Activated CD4-positive, alpha-beta T cell treated with anti-CD3 and anti-CD28 coated beads, Interleukin-2, Interleukin-4, amounts not matched to agents 100 ng/mL and 50 ng/mL, durations not matched to agents 16 hours and 8 hours (primary cell): ENCODE results near the gene SMIM15.

Experiments used
- DNase-seq: peaks from one replicate; pipeline ENCODE4 v3.0.0-alpha.2; 2020; ENCODE audit warnings: low spot score

Gene SMIM15

GRCh38 chr5:61159836-61160235 is 2.4 kb downstream of the SMIM15 start:
- DNase-seq: no peak

GRCh38 chr5:61159070-61159469 is 3.2 kb downstream of the SMIM15 start:
- DNase-seq: no peak

- DNase-seq: no peak
Measured at GRCh38 chr5:61151893-61152292, 10.4 kb downstream of the SMIM15 start.

DNA sequence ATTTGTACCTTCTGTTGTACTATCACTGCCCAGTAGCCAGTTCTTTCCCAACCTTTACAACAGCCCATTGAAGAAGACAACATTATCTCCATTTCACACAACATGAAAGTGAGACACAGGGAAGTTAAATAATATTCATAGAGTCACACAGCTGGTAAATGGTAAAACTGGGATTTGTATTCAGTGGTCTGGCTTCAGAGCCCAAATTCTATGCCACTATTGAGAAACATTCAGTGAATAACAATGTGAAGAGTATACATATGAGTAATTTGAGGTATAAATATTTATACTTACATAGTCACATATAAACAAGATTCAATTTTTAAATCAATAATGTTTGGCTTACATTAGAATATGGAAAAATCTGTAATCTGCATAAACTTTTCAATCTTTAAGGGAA is 13.8 kb downstream of the SMIM15 start:
- DNase-seq: no peak

DNA sequence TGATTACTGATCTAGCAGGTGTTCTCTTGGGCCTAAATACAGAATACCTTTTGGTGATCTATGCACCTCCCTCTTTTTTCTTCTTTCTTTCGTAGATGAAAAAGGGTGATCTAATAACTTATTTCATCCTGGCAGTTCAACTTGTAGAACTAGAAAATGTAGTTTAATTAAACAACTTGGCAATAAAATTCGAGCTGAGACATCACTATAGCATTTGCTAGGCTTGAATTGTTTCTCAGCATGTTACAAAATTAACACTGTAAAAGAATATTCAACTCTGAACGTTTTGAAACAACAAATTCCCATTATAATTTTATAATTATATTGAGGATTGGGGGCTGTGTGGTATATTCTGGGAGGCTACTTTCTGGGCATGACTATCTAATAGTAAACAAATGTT is 19.5 kb downstream of the SMIM15 start:
- DNase-seq: no peak

- no peak for DNase-seq
Measured at GRCh38 chr5:61142391-61142790, 19.9 kb downstream of the SMIM15 start.

DNA sequence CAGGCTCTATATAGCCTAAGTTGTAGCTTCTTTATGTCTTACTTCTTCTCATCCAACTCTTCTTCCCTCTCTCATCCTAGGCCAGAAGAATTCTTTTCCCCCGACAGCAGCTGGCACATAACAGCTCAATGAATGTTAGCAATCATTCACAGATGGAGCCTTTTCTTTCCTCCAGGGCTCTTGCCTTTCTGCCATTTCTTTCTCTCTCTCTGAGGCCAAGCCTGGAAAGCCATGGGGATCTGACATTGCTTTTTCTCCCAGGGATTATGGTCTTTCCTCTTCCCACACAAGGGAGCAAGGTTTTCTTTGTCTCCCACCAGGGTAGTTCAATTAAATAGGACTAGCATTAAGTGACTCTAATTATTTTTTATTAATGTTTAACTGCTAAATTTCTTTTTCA is 20.5 kb downstream of the SMIM15 start:
- no peak for DNase-seq

GRCh38 chr5:61139931-61140330 is 22.3 kb downstream of the SMIM15 start:
- DNase-seq: no peak

DNA sequence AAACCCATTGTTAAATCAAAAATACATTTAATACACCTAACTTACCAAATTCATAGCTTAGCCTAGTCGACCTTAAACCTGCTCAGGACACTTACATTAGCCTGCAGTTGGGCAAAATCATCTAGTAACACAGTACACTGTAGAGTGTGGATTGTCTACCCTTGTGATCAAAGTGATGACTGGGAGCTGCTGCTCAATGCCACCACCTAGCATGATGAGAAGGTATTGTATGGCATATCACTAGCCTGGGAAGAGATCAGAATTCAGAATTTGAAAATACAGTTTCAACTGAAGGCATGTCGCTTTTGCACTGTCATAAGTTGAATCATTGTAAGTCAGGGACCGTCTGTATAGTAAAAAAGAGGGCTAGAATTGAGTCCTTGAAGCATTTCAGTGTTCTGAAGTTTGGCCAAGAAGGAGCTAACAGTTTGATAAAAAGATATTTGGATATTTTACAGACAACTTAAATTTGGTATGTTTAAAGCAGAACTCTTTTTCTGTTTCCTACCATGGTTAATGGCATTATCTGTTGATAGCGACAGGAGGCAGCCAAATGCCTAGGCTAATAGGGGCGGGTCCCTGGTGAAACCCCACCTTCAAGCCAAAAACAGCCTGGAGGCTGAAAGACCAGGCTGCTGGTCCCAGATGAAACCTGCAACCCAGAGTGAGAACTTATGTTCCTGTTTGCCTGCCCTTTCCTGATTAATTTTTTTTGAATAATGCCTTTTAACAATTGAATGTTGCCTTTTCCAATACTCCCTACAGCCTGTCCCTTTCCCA is 23.0 kb downstream of the SMIM15 start:
- no peak for DNase-seq

- no peak for DNase-seq
Measured at GRCh38 chr5:61137835-61138234, 24.4 kb downstream of the SMIM15 start.

GRCh38 chr5:61132559-61132958 is 29.7 kb downstream of the SMIM15 start:
- DNase-seq: no peak

DNA sequence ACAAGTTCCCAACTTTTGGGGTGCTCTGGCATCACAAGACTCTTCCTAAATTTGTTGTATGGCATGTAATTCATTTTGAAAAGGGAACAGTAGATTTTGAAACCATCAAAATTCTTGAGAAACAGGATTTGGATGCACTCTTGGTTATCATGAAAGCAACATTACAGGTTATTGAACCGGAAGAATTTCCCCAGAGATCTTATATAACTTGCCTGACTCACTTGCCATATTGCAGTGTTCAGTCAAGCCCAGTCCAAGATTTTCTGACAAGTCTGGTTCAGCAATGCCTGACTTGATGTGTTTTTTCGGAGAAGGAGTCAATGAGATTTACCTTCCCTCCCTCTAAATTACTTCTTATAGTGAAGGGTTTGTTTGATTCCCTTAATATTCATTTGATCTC is 32.0 kb downstream of the SMIM15 start:
- DNase-seq: no peak

DNA sequence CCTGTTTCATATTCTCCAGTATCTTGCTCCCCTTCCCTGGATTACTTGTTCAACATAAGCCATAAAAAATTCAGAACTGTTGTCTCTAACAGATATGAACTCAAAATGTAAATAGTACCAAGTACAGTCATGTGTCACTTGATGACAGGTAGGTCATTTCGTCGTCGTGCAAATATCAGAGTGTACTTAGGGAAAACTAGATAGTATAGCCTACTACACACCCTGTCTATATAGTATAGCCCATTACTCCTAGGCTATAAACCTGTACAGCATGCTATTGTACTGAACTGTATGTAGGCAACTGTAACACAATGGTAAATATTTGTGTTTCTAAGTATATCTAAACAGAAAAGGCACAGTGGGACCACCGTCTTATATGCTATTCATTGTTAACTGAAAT is 39.1 kb downstream of the SMIM15 start:
- no peak for DNase-seq

- DNase-seq: no peak
Measured at GRCh38 chr5:61120534-61120933, 41.7 kb downstream of the SMIM15 start.

GRCh38 chr5:61119066-61119465 is 43.2 kb downstream of the SMIM15 start:
- no peak for DNase-seq

GRCh38 chr5:61115968-61116367 is 46.3 kb downstream of the SMIM15 start:
- DNase-seq: no peak

DNA sequence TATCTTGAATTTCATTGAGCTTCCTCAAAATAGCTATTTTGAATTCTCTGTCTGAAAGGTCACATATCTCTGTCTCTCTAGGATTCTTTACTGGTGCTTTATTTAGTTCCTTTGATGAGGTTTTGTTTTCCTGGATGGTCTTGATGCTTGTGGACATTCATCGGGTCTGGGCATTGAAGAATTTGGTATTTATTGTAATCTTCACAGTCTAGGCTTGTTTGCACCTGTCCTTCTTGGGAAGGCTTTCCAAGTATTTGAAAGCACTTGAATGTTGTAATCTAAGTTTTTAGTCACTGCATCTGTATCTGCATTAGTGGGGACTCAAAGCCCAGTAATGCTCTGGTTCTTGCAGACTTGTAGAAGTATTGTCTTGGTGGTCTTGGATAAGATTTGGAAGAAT is 47.8 kb downstream of the SMIM15 start:
- DNase-seq: no peak
